PFSK-1 (cell line): Measurements from ENCODE around the gene ITGB1.

Experiments
- POLR2AphosphoS5 ChIP-seq: IDR thresholded peaks from 2 replicates; pipeline ENCODE4 v1.6.1; 2012; ENCODE audit warnings: low read depth, mild to moderate bottlenecking, control low read depth, low read length, moderate library complexity
- TAF1 ChIP-seq: IDR thresholded peaks from 2 replicates; pipeline ENCODE4 v1.6.1; 2012; ENCODE audit warnings: low read length, control low read depth, borderline replicate concordance; ENCODE audit not compliant: insufficient read depth

- TF ChIP-seq TAF1, result no peak
- no peak for TF ChIP-seq POLR2AphosphoS5
Measured at GRCh38 chr10:32972929-32973328, 14.9 kb upstream of the ITGB1 start.
